ENCODE measurements around the gene ABL1. TPM values are rescaled to one million over a fixed set of nuclear protein-coding genes. Genes with fewer than 3 reads are reported as not detected.

Gene ABL1
- total RNA-seq, 1 donor = 94.8 TPM

DNA sequence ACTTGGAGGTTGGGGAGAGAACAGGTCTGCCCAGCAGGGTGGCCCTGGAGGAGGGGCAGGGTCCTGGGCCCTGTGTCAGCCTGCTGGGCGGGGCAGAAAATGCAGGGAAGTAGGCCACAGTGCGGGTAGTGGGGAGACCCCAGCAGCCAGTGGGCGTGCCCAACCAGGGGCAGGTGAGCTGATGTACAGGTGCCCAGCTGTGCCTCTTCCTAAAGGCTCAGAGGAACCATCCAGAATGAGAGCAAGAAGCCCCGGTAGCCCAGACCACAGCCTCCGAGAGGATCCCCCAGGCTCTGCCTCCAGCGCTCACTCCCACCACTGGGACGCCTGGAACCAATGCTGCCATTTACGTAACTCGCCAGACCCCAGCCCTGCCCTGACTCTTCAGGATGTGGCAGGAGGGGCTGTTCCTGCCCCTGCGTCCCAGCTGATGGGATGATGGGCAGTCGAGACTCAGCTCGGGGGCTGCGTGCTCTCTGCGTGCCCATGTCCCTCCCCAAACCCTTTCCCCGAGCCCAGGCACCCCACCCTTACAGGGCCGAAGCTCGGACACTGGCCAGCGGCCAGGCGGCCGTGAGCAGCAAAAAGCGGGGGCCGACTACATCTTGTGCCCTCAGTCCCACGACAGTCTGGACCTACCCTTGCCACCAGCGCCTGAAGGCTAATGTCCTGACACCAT lies 79.5 kb downstream of the ABL1 start:
- no peak overlapping the region for H3K4me3 ChIP-seq (ENCODE audit: insufficient read depth, low read length)
- H3K79me2 ChIP-seq (ENCODE audit: insufficient read depth, low read length) = no peaks in the 10 kb centered on the region
- no peak overlapping the region for H2AFZ ChIP-seq (ENCODE audit: low read length)
- no peaks in the 10 kb centered on the region for H3K4me1 ChIP-seq (ENCODE audit: insufficient read depth, low read length)
- no peaks in the 10 kb centered on the region for H3K36me3 ChIP-seq (ENCODE audit: insufficient read depth, low read length)
- H3K27me3 ChIP-seq (ENCODE audit: insufficient read depth, low read length) = peaks cover 13% of the 10 kb centered on the region
- no peak overlapping the region for H3K27ac ChIP-seq (ENCODE audit: low read depth, low read length)
- H3K4me2 ChIP-seq (ENCODE audit: insufficient read depth, low read length) = no peak overlapping the region
- DNase-seq (ENCODE audit: insufficient read length, low spot score, missing footprints) = no peak
- no peaks in the 10 kb centered on the region for H4K20me1 ChIP-seq (ENCODE audit: insufficient read depth, low read length)
- no peaks in the 10 kb centered on the region for H3K9me3 ChIP-seq (ENCODE audit: low read depth, low read length)
- TF ChIP-seq, protein P1, sequence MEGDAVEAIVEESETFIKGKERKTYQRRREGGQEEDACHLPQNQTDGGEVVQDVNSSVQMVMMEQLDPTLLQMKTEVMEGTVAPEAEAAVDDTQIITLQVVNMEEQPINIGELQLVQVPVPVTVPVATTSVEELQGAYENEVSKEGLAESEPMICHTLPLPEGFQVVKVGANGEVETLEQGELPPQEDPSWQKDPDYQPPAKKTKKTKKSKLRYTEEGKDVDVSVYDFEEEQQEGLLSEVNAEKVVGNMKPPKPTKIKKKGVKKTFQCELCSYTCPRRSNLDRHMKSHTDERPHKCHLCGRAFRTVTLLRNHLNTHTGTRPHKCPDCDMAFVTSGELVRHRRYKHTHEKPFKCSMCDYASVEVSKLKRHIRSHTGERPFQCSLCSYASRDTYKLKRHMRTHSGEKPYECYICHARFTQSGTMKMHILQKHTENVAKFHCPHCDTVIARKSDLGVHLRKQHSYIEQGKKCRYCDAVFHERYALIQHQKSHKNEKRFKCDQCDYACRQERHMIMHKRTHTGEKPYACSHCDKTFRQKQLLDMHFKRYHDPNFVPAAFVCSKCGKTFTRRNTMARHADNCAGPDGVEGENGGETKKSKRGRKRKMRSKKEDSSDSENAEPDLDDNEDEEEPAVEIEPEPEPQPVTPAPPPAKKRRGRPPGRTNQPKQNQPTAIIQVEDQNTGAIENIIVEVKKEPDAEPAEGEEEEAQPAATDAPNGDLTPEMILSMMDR (IDR thresholded peaks at IDR 0.05; ENCODE audit: extremely low read depth, low read depth, low read length) = no peak

DNA sequence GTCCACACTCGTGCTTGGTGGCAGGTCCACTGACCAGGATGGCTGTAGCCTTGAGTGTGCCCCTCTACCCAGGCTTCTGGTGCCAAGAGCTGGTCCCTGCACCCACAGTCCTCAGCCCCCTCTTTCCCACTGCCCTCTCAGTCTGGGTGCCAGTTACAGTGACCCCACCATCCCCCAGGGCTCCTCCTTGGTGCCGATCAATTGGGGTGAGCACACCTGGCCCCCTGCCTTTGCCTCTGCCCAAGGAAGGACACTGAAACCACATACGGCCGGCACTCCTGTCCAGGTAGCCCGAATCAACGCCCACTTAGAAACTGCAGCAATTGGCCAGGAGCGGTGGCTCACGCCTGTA lies 80.0 kb downstream of the ABL1 start:
- no peak overlapping the region for H3K4me3 ChIP-seq (ENCODE audit: insufficient read depth, low read length)
- H3K27me3 ChIP-seq (ENCODE audit: insufficient read depth, low read length) = peaks cover 13% of the 10 kb centered on the region
- no peak overlapping the region for H3K27ac ChIP-seq (ENCODE audit: low read depth, low read length)
- no peaks in the 10 kb centered on the region for H3K9me3 ChIP-seq (ENCODE audit: low read depth, low read length)
- no peaks in the 10 kb centered on the region for H3K4me1 ChIP-seq (ENCODE audit: insufficient read depth, low read length)
- H2AFZ ChIP-seq (ENCODE audit: low read length) = no peak overlapping the region
- no peak for DNase-seq (ENCODE audit: insufficient read length, low spot score, missing footprints)
- H4K20me1 ChIP-seq (ENCODE audit: insufficient read depth, low read length) = no peaks in the 10 kb centered on the region
- no peaks in the 10 kb centered on the region for H3K36me3 ChIP-seq (ENCODE audit: insufficient read depth, low read length)
- H3K79me2 ChIP-seq (ENCODE audit: insufficient read depth, low read length) = no peaks in the 10 kb centered on the region
- TF ChIP-seq, protein P1 (IDR thresholded peaks at IDR 0.05; ENCODE audit: extremely low read depth, low read depth, low read length) = no peak
- H3K4me2 ChIP-seq (ENCODE audit: insufficient read depth, low read length) = no peak overlapping the region

DNA sequence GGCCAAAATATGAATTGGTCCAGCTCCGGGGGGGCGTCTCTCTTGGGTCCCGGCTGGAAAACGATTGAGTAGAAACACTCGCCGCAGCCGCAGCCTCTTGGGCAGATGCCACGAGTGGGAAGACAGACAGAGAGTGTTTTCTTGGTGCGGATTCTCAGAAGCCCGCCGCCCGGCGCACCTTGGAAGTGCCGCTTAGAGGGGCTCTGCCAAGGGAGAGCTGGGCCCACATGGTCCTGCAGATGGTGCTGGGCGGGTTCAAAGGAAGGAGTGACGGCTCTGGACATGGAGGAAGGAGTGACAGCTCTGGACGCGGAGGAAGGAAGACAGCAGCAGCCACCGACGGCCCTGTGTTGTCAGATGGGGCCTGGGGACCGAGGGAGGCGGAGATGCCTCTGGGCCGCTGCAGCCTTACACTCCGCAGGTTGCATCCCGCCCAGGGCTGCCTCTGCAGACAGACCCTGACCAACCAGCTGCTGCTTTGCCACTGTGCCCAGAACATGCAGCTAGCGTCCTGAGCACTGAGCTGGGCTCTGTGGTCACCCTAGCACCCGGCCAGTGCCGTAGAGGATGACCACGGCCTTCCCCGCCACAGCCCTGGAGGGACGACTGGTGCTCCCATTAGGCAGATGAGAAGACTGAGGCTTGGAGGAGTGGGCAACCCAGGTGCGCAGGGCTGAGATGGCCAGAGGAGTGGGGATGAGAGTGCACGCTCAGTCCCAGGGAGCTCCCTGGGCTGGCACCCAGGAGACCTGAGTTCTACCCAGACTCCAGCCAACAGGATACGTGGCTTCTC lies 82.3 kb downstream of the ABL1 start:
- Histone ChIP-seq H3K27ac (ENCODE audit: low read depth, low read length) (no peak overlapping the region), H3K79me2 (ENCODE audit: insufficient read depth, low read length) (no peaks in the 10 kb centered on the region), H3K27me3 (ENCODE audit: insufficient read depth, low read length) (peaks cover 13% of the 10 kb centered on the region), H3K9me3 (ENCODE audit: low read depth, low read length) (no peaks in the 10 kb centered on the region), H3K36me3 (ENCODE audit: insufficient read depth, low read length) (no peaks in the 10 kb centered on the region), H2AFZ (ENCODE audit: low read length) (no peak overlapping the region), H3K4me3 (ENCODE audit: insufficient read depth, low read length) (no peak overlapping the region), H4K20me1 (ENCODE audit: insufficient read depth, low read length) (no peaks in the 10 kb centered on the region), H3K4me1 (ENCODE audit: insufficient read depth, low read length) (no peaks in the 10 kb centered on the region), H3K4me2 (ENCODE audit: insufficient read depth, low read length) (no peak overlapping the region)
- TF ChIP-seq, protein P1 (IDR thresholded peaks at IDR 0.05; ENCODE audit: extremely low read depth, low read depth, low read length) = no peak
- no peak for DNase-seq (ENCODE audit: insufficient read length, low spot score, missing footprints)

- Histone ChIP-seq H4K20me1 (ENCODE audit: insufficient read depth, low read length) (no peaks in the 10 kb centered on the region), H3K4me2 (ENCODE audit: insufficient read depth, low read length) (no peak overlapping the region), H3K9me3 (ENCODE audit: low read depth, low read length) (no peaks in the 10 kb centered on the region), H3K4me3 (ENCODE audit: insufficient read depth, low read length) (no peak overlapping the region), H3K79me2 (ENCODE audit: insufficient read depth, low read length) (no peaks in the 10 kb centered on the region), H3K36me3 (ENCODE audit: insufficient read depth, low read length) (no peaks in the 10 kb centered on the region), H2AFZ (ENCODE audit: low read length) (no peak overlapping the region), H3K4me1 (ENCODE audit: insufficient read depth, low read length) (no peaks in the 10 kb centered on the region), H3K27me3 (ENCODE audit: insufficient read depth, low read length) (peaks cover 13% of the 10 kb centered on the region), H3K27ac (ENCODE audit: low read depth, low read length) (no peak overlapping the region)
- TF ChIP-seq, protein P1 (IDR thresholded peaks at IDR 0.05; ENCODE audit: extremely low read depth, low read depth, low read length) = no peak
- DNase-seq (ENCODE audit: insufficient read length, low spot score, missing footprints) = no peak
Measured at GRCh38 chr9:130918101-130918825, 83.2 kb downstream of the ABL1 start.
